Measurements from ENCODE around the gene NCLN. TPM values are rescaled to one million over a fixed set of nuclear protein-coding genes. Genes with fewer than 3 reads are reported as not detected.
"Not testable (repeated sequence)": the region's sequence is repeated elsewhere in the genome, so short reads cannot be mapped to it uniquely, and the experiment has no call there.

The NCLN gene
- total RNA-seq, 1 donor from 2014 or later = 31.2 TPM

- no peak for DNase-seq (ENCODE audit: low read depth in 2 of 2)
Measured at GRCh38 chr19:3183721-3184641, 1.7 kb upstream of the NCLN start.

GRCh38 chr19:3184847-3185460 lies 776 bp upstream of the NCLN start:
- DNase-seq (ENCODE audit: low read depth in 2 of 2) = peak; percentile 72 to 82

- peak; percentile 20 to 24 for DNase-seq (ENCODE audit: low read depth in 2 of 2)
Measured at GRCh38 chr19:3186160-3186688, 494 bp downstream of the NCLN start.

- peak in 1 of 2 donors; percentile 15 for DNase-seq (ENCODE audit: low read depth in 2 of 2)
Measured at GRCh38 chr19:3186891-3187661, 1.3 kb downstream of the NCLN start.

- DNase-seq (ENCODE audit: low read depth in 2 of 2) = no peak
Measured at GRCh38 chr19:3187662-3188511, 2.2 kb downstream of the NCLN start.

GRCh38 chr19:3188627-3189596 lies 3.2 kb downstream of the NCLN start:
- DNase-seq (ENCODE audit: low read depth in 2 of 2) = no peak

GRCh38 chr19:3189702-3190469 lies 4.2 kb downstream of the NCLN start:
- no peak for DNase-seq (ENCODE audit: low read depth in 2 of 2)

GRCh38 chr19:3190470-3190770 lies 4.7 kb downstream of the NCLN start:
- DNase-seq (ENCODE audit: low read depth in 2 of 2) = no peak

GRCh38 chr19:3190921-3191805 lies 5.4 kb downstream of the NCLN start:
- DNase-seq (ENCODE audit: low read depth in 2 of 2) = no peak

- DNase-seq (ENCODE audit: low read depth in 2 of 2) = not testable (repeated sequence)
Measured at GRCh38 chr19:3191806-3192104, 6.0 kb downstream of the NCLN start.

GRCh38 chr19:3192228-3192635 lies 6.5 kb downstream of the NCLN start:
- DNase-seq (ENCODE audit: low read depth in 2 of 2) = no peak

GRCh38 chr19:3192684-3193083 lies 7.0 kb downstream of the NCLN start:
- DNase-seq (ENCODE audit: low read depth in 2 of 2) = no peak

GRCh38 chr19:3193256-3194105 lies 7.8 kb downstream of the NCLN start:
- no peak for DNase-seq (ENCODE audit: low read depth in 2 of 2)

- no peak for DNase-seq (ENCODE audit: low read depth in 2 of 2)
Measured at GRCh38 chr19:3194106-3195087, 8.7 kb downstream of the NCLN start.

- no peak for DNase-seq (ENCODE audit: low read depth in 2 of 2)
Measured at GRCh38 chr19:3196064-3196932, 10.6 kb downstream of the NCLN start.
